Spinal cord (tissue), 10 donors: ENCODE data around the gene CASP6. TPM values are rescaled to one million over a fixed set of nuclear protein-coding genes. Genes with fewer than 3 reads are reported as not detected.
"Not testable (repeated sequence)": the region's sequence is repeated elsewhere in the genome, so short reads cannot be mapped to it uniquely, and the experiment has no call there.

Experiments
- DNase-seq, 6 donors: peaks; one replicate each; pipeline versions ENCODE4 v3.0.0 to v3.0.0-alpha.2; 2013 to 2015; ENCODE audit warnings: low spot score in 6 of 6, low read depth in 4 of 6
- H3K27ac ChIP-seq: one replicate; pipeline ENCODE4 v1.5.1; 2013; ENCODE audit warnings: low read depth, low read length, control low read depth
- H3K27me3 ChIP-seq: one replicate; pipeline ENCODE4 v1.6.1; 2013; ENCODE audit warnings: low read length; ENCODE audit not compliant: control insufficient read depth, insufficient read depth
- H3K36me3 ChIP-seq: one replicate; pipeline ENCODE4 v1.6.1; 2013; ENCODE audit warnings: low read length; ENCODE audit not compliant: control insufficient read depth, insufficient read depth
- H3K4me1 ChIP-seq: one replicate; pipeline ENCODE4 v1.6.1; 2013; ENCODE audit warnings: low read length; ENCODE audit not compliant: control insufficient read depth, insufficient read depth
- H3K4me3 ChIP-seq: one replicate; pipeline ENCODE4 v1.5.1; 2013; ENCODE audit warnings: low read depth, low read length, control low read depth
- H3K9me3 ChIP-seq: one replicate; pipeline ENCODE4 v1.6.1; 2013; ENCODE audit warnings: low read length; ENCODE audit not compliant: control insufficient read depth, insufficient read depth
- WGBS: methylation state at CpG from one replicate; pipeline ENCODE4 v1.1.5; 2013; ENCODE audit warnings: missing lambda C conversion rate; ENCODE audit not compliant: insufficient coverage; 5-methylcytosine and 5-hydroxymethylcytosine counted together
- polyA plus RNA-seq, 2 donors: library from polyadenylated mRNA; unstranded; fragments of 120-200 nt; gene quantifications; one replicate each; pipeline ENCODE4 v1.2.1, GENCODE V29; 2013; ENCODE audit not compliant: insufficient read length in 2 of 2
- total RNA-seq, 2 donors: library from RNA; depleted of rRNA in 1 of 2; stranded (reverse); fragments of 120-200 nt in 1 of 2; fragments of >200 nt in 1 of 2; gene quantifications; one replicate each; pipeline versions ENCODE4 v1.2.3 to v1.2.4, GENCODE V29; 2013 to 2014
- donor health status: healthy.

Gene CASP6
- total and polyA plus RNA-seq, 4 donors: 11.8 to 20.9 (median 14.3) TPM

DNA sequence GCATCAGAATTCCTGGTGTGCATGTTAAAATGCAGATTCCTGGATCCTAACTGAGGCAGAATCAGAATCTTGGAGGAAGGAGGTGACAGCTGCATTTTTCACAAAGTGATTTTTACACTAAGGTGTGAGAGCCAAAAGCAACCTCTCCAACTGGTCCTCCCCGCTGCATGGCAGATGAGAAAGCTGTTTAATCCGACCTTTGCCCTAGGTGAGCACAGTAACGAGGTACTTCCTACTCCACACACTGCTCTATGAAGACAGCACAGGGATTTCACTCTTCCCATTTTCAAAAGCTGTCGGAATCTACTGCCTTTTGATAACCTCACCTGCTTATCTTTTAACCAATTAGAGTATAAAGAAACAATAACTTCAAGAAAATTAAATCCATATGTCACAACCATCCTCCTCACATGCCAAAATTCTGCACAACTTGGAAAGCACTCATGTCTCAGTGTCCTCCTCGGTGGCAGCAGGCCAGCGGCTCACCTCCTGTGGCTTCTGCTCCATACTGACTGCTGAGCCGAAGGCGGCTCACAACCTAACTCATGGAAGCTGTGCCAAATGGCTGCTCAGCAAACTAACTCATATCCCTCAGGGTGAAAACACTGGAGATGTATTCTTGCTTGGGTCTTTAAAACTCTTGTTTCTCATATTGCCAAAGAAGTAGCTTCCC, 3.6 kb downstream of the CASP6 start:
- no peaks in the 10 kb centered on the region for H3K9me3 ChIP-seq
- no peaks in the 10 kb centered on the region for H3K27me3 ChIP-seq
- no peaks in the 10 kb centered on the region for H3K36me3 ChIP-seq
- 70% methylated on average over 5 of the region's 8 CpGs for WGBS
- no peak overlapping the region for H3K27ac ChIP-seq
- DNase-seq: peak in 2 of 6 donors; percentile 42 to 47
- no peak overlapping the region for H3K4me3 ChIP-seq
- H3K4me1 ChIP-seq: peaks cover 17% of the 10 kb centered on the region

DNA sequence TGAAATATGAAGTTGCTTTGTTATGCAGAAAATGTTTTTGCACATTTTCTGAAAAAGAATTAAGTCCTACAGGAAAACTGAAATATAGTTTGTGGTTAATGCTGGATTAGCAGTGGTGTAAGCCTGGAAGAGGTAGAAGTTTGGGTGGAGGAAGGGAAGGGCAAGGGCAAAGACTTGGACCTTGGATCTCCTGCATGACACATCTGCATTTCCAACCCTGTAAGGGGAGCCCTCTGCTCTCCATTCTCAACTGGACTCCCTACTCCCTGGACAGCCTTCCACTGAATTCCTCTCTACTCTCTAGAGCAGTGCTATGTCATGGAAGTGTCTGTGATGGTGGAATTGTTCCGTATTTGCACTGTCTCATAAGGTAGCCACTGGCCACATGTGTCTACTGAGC, 4.6 kb downstream of the CASP6 start:
- 100% methylated on average over 1 of the region's 1 CpG for WGBS
- H3K27me3 ChIP-seq: no peaks in the 10 kb centered on the region
- no peak overlapping the region for H3K27ac ChIP-seq
- H3K4me3 ChIP-seq: no peak overlapping the region
- no peaks in the 10 kb centered on the region for H3K9me3 ChIP-seq
- peaks cover 4% of the 10 kb centered on the region for H3K36me3 ChIP-seq
- H3K4me1 ChIP-seq: peaks cover 17% of the 10 kb centered on the region
- no peak for DNase-seq

DNA sequence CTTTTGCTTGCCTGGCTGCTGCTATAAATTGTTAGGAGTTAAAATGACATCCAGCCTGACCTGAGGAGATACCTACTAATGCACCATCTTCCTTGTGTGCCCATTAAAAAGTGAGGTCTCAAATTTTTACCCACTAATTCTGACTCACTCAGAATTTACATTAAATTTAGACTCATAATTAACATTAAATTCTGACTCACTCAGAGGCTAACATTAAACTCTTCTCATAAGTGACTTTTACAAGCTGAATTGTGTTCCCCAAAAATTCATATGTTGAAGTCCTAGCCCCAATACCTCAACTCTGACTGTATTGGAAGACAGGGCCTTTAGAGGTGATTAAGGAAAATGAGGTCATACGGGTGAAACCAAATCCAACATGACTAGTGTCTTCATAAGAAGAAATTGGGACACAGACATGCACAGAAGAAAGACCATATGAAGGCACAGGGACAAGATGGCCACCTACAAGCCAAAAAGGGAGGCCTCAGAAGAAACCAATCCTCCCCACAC, 11.8 kb downstream of the CASP6 start:
- H3K4me3 ChIP-seq: no peak overlapping the region
- H3K4me1 ChIP-seq: no peaks in the 10 kb centered on the region
- no peaks in the 10 kb centered on the region for H3K27me3 ChIP-seq
- H3K27ac ChIP-seq: no peak overlapping the region
- peaks cover 8% of the 10 kb centered on the region for H3K36me3 ChIP-seq
- WGBS: 100% methylated on average over 1 of the region's 1 CpG
- DNase-seq: no peak
- no peaks in the 10 kb centered on the region for H3K9me3 ChIP-seq

DNA sequence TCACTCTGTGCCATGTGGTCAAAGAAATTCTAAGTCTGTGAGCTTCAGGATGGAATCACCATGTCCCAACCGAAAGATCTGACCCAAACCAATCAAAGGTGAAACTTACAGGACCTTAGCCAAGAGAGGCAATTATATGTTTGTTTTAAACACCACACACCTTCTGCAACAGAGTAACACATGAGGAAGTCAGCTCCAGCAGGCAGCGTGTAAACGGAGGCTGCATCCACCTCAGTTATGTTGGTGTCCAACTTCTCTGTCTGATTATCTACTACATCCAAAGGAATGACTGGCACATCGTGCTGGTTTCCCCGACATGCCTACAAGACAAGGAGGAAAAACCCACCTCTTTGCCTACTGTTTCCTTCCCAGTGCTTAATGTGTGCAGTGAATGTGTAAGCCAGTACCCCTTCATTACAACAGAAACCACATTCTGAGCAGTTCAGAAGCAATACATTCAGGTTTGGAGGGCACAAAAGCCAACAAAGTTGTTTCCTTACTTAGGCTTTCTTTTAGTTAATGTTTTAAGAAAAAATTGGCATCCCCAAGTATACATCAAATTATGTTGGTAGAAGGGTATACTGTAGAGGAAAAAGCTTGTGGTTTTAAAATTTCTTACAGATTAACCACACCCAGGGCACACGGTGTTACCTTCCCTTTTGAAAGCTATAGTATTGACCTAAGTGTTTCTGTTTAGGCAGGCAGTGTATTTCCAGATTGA, 12.4 kb downstream of the CASP6 start:
- no peaks in the 10 kb centered on the region for H3K9me3 ChIP-seq
- 100% methylated on average over 4 of the region's 6 CpGs for WGBS
- no peaks in the 10 kb centered on the region for H3K4me1 ChIP-seq
- no peak overlapping the region for H3K4me3 ChIP-seq
- no peak for DNase-seq
- H3K27ac ChIP-seq: no peak overlapping the region
- H3K36me3 ChIP-seq: peaks cover 8% of the 10 kb centered on the region
- no peaks in the 10 kb centered on the region for H3K27me3 ChIP-seq

DNA sequence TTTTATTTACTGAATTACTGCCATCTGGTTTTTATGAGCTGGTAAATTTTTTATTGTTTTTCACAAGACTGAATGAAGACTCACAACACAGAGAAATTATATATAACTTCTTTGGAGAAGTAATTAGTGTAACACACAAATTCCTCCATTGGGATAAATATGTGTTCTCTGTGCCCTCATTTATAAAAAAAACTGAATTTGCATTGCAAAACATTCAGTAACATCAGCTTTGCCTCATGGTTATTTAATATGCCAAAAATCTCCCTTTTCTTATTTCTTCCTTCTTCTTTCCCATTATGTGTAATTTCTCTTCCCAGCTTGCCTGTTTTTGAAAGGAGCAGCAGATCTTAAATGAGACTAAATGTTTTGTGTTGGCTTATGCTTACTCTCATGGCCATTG, 18.5 kb downstream of the CASP6 start:
- peak in 1 of 6 donors; percentile 80 for DNase-seq
- Histone ChIP-seq H3K9me3 (no peaks in the 10 kb centered on the region), H3K4me1 (no peaks in the 10 kb centered on the region), H3K27ac (no peak overlapping the region), H3K36me3 (no peaks in the 10 kb centered on the region), H3K4me3 (no peak overlapping the region), H3K27me3 (no peaks in the 10 kb centered on the region)

DNA sequence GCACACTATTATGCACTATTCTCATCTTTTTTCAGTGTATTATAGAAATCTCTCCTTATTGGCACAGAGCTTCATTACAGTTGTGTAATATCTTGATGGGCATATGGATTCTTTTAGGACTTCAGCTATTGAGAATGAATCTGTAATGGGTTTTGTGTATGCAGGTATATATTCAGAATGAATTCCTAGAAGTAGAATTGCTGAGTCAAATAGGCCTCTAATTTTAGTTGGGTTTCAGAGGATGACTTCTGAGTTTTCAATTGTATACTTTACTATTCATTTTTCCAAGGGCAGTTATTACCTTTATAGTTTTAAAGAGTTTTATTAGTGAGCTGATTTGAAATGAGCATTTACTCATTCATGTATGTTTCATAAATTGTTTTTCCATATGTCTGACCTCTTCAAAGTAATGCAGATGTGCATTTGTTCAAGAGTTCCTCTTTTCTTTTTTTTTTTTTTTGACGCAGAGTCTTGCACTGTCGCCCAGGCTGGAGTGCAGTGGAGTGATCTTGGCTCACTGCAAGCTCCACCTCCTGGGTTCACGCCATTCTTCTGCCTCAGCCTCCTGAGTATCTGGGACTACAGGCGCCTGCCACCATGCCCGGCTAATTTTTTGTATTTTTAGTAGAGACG, 19.5 kb downstream of the CASP6 start:
- no CpG with 5 or more reads among the region's 6 CpGs for WGBS
- DNase-seq: no peak
- H3K9me3 ChIP-seq: no peaks in the 10 kb centered on the region
- H3K4me1 ChIP-seq: no peaks in the 10 kb centered on the region
- H3K27ac ChIP-seq: no peak overlapping the region
- no peak overlapping the region for H3K4me3 ChIP-seq
- no peaks in the 10 kb centered on the region for H3K27me3 ChIP-seq
- H3K36me3 ChIP-seq: peaks cover 3% of the 10 kb centered on the region

DNA sequence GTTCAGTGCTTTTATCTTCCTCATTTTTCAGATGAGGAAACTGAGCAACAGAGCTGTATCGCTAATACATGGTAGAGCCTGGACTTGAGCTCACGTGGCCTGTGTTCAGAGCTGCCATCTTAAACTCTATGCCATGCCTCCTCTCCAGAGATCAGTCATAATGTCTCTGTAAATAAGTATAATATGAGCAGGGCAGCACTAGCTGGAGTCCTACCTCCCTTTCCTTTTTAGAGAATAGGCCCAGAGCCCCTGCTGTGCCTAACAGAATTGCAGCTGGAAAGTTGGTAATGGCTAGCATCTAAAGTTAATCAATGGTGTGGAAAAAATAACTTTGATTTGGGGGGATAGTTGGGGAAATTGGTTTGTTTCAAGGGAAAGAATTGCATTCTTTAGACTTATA, 20.4 kb downstream of the CASP6 start:
- H3K36me3 ChIP-seq: peaks cover 9% of the 10 kb centered on the region
- 100% methylated on average over 1 of the region's 2 CpGs for WGBS
- no peak overlapping the region for H3K27ac ChIP-seq
- H3K4me1 ChIP-seq: no peaks in the 10 kb centered on the region
- no peak overlapping the region for H3K4me3 ChIP-seq
- H3K9me3 ChIP-seq: no peaks in the 10 kb centered on the region
- no peaks in the 10 kb centered on the region for H3K27me3 ChIP-seq
- no peak for DNase-seq

DNA sequence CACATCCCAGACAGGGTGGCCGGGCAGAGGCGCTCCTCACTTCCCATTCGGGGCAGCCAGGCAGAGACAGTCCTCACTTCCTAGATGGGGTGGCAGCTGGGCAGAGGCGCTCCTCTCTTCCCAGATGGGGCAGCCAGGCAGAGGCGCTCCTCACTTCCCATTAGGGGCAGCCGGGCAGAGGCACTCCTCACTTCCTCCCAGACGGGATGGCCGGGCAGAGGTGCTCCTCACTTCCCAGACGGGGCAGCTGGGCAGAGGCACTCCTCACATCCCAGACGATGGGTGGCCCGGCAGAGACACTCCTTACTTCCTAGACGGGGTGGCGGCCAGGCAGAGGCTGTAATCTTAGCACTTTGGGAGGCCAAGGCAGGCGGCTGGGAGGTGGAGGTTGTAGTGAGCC, 24.3 kb downstream of the CASP6 start:
- H3K4me1 ChIP-seq, DNase-seq, H3K27me3 ChIP-seq, H3K36me3 ChIP-seq, H3K4me3 ChIP-seq, H3K9me3 ChIP-seq, H3K27ac ChIP-seq: not testable (repeated sequence)
- WGBS: 100% methylated on average over 9 of the region's 14 CpGs

DNA sequence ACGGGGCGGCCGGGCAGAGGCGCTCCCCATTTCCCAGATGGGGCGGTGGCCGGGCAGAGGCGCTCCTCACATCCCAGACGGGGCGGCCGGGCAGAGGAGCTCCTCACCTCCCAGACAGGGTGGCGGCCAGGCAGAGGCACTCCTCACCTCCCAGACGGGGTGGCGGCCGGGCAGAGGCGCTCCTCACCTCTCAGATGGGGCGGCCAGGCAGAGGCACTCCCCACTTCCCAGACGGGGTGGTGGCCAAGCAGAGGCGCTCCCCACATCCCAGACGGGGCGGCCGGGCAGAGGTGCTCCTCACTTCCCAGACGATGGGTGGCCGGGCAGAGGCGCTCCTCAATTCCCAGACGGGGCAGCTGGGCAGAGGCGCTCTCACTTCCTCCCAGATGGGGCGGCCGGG, 24.8 kb downstream of the CASP6 start:
- H3K27ac ChIP-seq, H3K4me1 ChIP-seq, H3K4me3 ChIP-seq, H3K36me3 ChIP-seq, H3K27me3 ChIP-seq, DNase-seq, H3K9me3 ChIP-seq: not testable (repeated sequence)
- 95% methylated on average over 28 of the region's 28 CpGs for WGBS
